HepG2 (cell line): ENCODE data around the gene NOL4L. TPM values are rescaled to one million over a fixed set of nuclear protein-coding genes. Genes with fewer than 3 reads are reported as not detected.
A peak's percentile ranks its signal among the peaks of the same experiment; 100 is the strongest.

Experiments used
- ATAC-seq: fragments of 200-7000 bp; cut with Tn5 transposase; 3 replicates; pipeline ENCODE4 v1.9.1; 2020; ENCODE audit warnings: mild to moderate bottlenecking, moderate library complexity
- BruUV-seq: library from RNA; stranded (reverse); fragments of 400-500 nt; replicated peaks from 2 replicates; lab custom pipeline; 2021; lab: Mats Ljungman, UMichigan
- CTCF ChIA-PET: fragments of 300-600 bp; formaldehyde crosslinking; extraction: SDS; loops from one replicate; lab custom pipeline; 2021; ENCODE audit warnings: low total read pairs, inconsistent platforms, low intra/inter-chr PET ratio; lab: Yijun Ruan, JAX
- POLR2A ChIA-PET: fragments of 350-600 bp; sonication (Branson Sonifier 250); formaldehyde crosslinking; loops from one replicate; lab custom pipeline; 2020; ENCODE audit warnings: antibody characterized with exemption, inconsistent platforms; lab: Yijun Ruan, JAX
- DNase-seq: peaks from one replicate; pipeline ENCODE4 v3.0.0-alpha.2; 2015; ENCODE audit warnings: low spot score
- FAIRE-seq: peaks from 3 replicates; lab custom pipeline; 2011; peaks lifted over from hg19 to GRCh38; lab: Jason Lieb, UNC
- H2AFZ ChIP-seq: one replicate; pipeline ENCODE4 v1.6.1; 2011; ENCODE audit warnings: low read length, inconsistent platforms
- H3K27ac ChIP-seq: fragments of 300-600 bp; 3 replicates; pipeline ENCODE4 v1.8.0; 2011; ENCODE audit warnings: mixed run types, mild to moderate bottlenecking, mixed read lengths, low read length, inconsistent platforms; ENCODE audit not compliant: insufficient read depth; ENCODE audit errors: extremely low read length
- H3K27me3 ChIP-seq, 2 experiments: fragments of 200-600 bp in 1 of 2; 2 replicates in 1 of 2; 3 replicates in 1 of 2; pipeline versions ENCODE4 v1.6.0 to v1.8.0; 2011; ENCODE audit warnings: low read length in 2 of 2, mild to moderate bottlenecking in 2 of 2, moderate library complexity in 2 of 2, inconsistent platforms in 1 of 2; ENCODE audit not compliant: insufficient read depth in 2 of 2, control insufficient read depth in 1 of 2
- H3K36me3 ChIP-seq, 2 experiments: fragments of 200-600 bp in 1 of 2; replicated peaks in 1 of 2; 2 replicates in 1 of 2; 3 replicates in 1 of 2; pipeline versions ENCODE4 v1.5.1 to v1.8.0; 2011; ENCODE audit warnings: low read length in 2 of 2, inconsistent platforms in 1 of 2; ENCODE audit not compliant: insufficient read depth in 2 of 2, control insufficient read depth in 1 of 2
- H3K4me1 ChIP-seq: 2 replicates; pipeline ENCODE4 v1.5.1; 2012; ENCODE audit warnings: low read length, inconsistent platforms; ENCODE audit not compliant: insufficient read depth
- H3K4me2 ChIP-seq: 2 replicates; pipeline ENCODE4 v1.6.0; 2011; ENCODE audit warnings: low read depth, low read length, inconsistent platforms
- H3K4me3 ChIP-seq, 3 experiments: fragments of 200-600 bp in 1 of 3; sonication (generic), shearing (Covaris generic) in 1 of 3; replicated peaks in 1 of 3; 2 replicates each; pipeline ENCODE4 v1.5.1; 2011 to 2016; ENCODE audit warnings: low read length in 3 of 3, inconsistent platforms in 2 of 3, low read depth in 2 of 3, mild to moderate bottlenecking in 2 of 3, control low read depth in 1 of 3, mixed read lengths in 1 of 3; ENCODE audit not compliant: insufficient read depth in 1 of 3
- H3K79me2 ChIP-seq: one replicate; pipeline ENCODE4 v1.6.1; 2011; ENCODE audit warnings: low read length, inconsistent platforms; ENCODE audit not compliant: insufficient read depth
- H3K9ac ChIP-seq: 2 replicates; pipeline ENCODE4 v1.6.0; 2011; ENCODE audit warnings: mild to moderate bottlenecking, low read depth, low read length, inconsistent platforms; ENCODE audit not compliant: insufficient read depth
- H3K9me3 ChIP-seq: 2 replicates; pipeline ENCODE4 v1.5.1; 2012; ENCODE audit warnings: mild to moderate bottlenecking, low read length
- H4K20me1 ChIP-seq: 2 replicates; pipeline ENCODE4 v1.6.0; 2011; ENCODE audit warnings: inconsistent platforms, mild to moderate bottlenecking, low read length, moderate library complexity; ENCODE audit not compliant: insufficient read depth
- AGO2 ChIP-seq: fragments of 200-400 bp; formaldehyde crosslinking; optimal IDR thresholded peaks from 2 replicates; pipeline ENCODE3; 2017; ENCODE audit warnings: mild to moderate bottlenecking, low read depth, low read length, moderate library complexity
- NFE2 ChIP-seq: sonication (generic); formaldehyde crosslinking; IDR thresholded peaks from 2 replicates; pipeline ENCODE4 v1.4.0; 2020; ENCODE audit warnings: missing genetic modification reagents
- RFXANK ChIP-seq: IDR thresholded peaks from 2 replicates; pipeline ENCODE4 v1.6.1; 2016
- RNF2 ChIP-seq: fragments of 450-650 bp; conservative IDR thresholded peaks from 2 replicates; pipeline ENCODE4 v1.6.1; 2016; ENCODE audit warnings: low read depth
- ZNF597 ChIP-seq: sonication (generic); formaldehyde crosslinking; IDR thresholded peaks from 2 replicates; pipeline ENCODE4 v1.5.0; 2020; ENCODE audit warnings: missing genetic modification reagents
- ZNF670 ChIP-seq: sonication (generic); formaldehyde crosslinking; IDR thresholded peaks from 2 replicates; pipeline ENCODE4 v1.8.0; 2022; ENCODE audit warnings: mild to moderate bottlenecking, missing genetic modification reagents, borderline replicate concordance
- WGBS: methylation state at CpG from one replicate; pipeline ENCODE4 v1.1.6; 2017; ENCODE audit warnings: low lambda C conversion rate; 5-methylcytosine and 5-hydroxymethylcytosine counted together
- in situ Hi-C: cut with HindIII; loops from 2 replicates; pipeline ENCODE4 v1.10.0; 2017; ENCODE audit warnings: low pct_unique_long_range_greater_than_20kb; ENCODE audit not compliant: extremely low pct_ligation_motif_present
- intact Hi-C: fragments of 100-400 bp; cut with micrococcal nuclease; formaldehyde crosslinking; loops from one replicate; pipeline ENCODE4 v1.10.0; 2022; ENCODE audit not compliant: unreplicated experiment
- polyA plus RNA-seq, 8 experiments: library from polyadenylated mRNA; depleted of rRNA in 3 of 8; stranded (reverse) in 7 of 8; unstranded in 1 of 8; fragments of >200 nt; fragmentation: Illumina TruSeq in 4 of 8; extraction: Trizol in 4 of 8; gene quantifications; 2 replicates each; pipeline versions ENCODE4 v1.2.1 to v1.2.3, GENCODE V29; 2011 to 2016; ENCODE audit warnings: low read depth in 4 of 8, missing spikeins in 1 of 8, mixed read lengths in 1 of 8; ENCODE audit not compliant: insufficient read depth in 1 of 8
- total RNA-seq, 5 experiments: library from RNA; depleted of rRNA; stranded (reverse); fragments of >200 nt; fragmentation: Illumina TruSeq; extraction: Trizol; gene quantifications; 2 replicates each; pipeline ENCODE4 v1.2.3, GENCODE V29; 2016; ENCODE audit warnings: low read depth in 1 of 5

NOL4L gene
- total and polyA plus RNA-seq, 2 of the 13 experiments (the other 11 are each of a cell fraction or from before 2014, with no cell fraction given) = 16.6 to 35.4 TPM

- in situ Hi-C loops = no loop called here
- Histone ChIP-seq H3K36me3 (peaks cover 61 to 76% of the 10 kb centered on the region in 2 experiments), H3K9me3 (no peaks in the 10 kb centered on the region), H3K9ac (no peak overlapping the region), H3K79me2 (peaks cover 15% of the 10 kb centered on the region), H2AFZ (no peak overlapping the region), H3K27me3 (no peaks in the 10 kb centered on the region)
- DNase-seq (no peak), FAIRE-seq (no peak), ATAC-seq (no peak)
- 98% methylated on average over 34 of the region's 35 CpGs for WGBS
- TF ChIP-seq RFXANK (CRISPR knock-in tag) (no peak), ZNF670 (CRISPR knock-in tag) (no peak), NFE2 (CRISPR knock-in tag) (no peak), ZNF597 (no peak), RNF2 (no peak), AGO2 (peak; percentile 80)
- TF ChIP-seq, all 625 proteins: peak for 1
- Histone ChIP-seq H3K4me3 (no peak overlapping the region), H3K4me2 (no peak overlapping the region), H3K27ac (no peak overlapping the region), H4K20me1 (0 out of 2 replicates have a peak, but pooled peaks cover 3% of the 10 kb centered on the region), H3K4me1 (no peaks in the 10 kb centered on the region)
- no TSS peak for BruUV-seq
- POLR2A ChIA-PET = interaction anchor here (1.4 kb wide), 1 partner anchor 10 kb away, joined by 3 read pairs; no protein-coding TSS in a partner anchor
- intact Hi-C loops = no loop called here
- CTCF ChIA-PET = no interaction called here
Observed at GRCh38 chr20:32455901-32456701, 129.0 kb downstream of the NOL4L start.
